ENCODE measurements around the gene PMEPA1.

DNA sequence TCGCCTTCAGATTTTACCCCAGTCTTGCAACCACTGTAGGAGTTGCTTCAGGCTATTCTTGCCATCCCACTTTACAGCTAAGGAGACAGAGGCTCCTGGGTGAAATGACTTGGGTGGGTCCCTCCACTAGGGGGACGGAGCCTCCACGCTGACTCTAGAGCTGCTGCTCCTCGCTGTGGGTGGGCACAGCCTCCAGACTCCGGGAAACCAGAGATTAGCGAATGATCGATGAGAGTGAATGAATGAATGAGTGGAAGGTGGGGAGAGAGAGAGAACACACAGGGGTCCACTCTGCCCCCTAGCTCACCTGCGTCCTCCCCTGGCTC lies 100.0 kb downstream of the PMEPA1 start:
- TF ChIP-seq, protein P1, sequence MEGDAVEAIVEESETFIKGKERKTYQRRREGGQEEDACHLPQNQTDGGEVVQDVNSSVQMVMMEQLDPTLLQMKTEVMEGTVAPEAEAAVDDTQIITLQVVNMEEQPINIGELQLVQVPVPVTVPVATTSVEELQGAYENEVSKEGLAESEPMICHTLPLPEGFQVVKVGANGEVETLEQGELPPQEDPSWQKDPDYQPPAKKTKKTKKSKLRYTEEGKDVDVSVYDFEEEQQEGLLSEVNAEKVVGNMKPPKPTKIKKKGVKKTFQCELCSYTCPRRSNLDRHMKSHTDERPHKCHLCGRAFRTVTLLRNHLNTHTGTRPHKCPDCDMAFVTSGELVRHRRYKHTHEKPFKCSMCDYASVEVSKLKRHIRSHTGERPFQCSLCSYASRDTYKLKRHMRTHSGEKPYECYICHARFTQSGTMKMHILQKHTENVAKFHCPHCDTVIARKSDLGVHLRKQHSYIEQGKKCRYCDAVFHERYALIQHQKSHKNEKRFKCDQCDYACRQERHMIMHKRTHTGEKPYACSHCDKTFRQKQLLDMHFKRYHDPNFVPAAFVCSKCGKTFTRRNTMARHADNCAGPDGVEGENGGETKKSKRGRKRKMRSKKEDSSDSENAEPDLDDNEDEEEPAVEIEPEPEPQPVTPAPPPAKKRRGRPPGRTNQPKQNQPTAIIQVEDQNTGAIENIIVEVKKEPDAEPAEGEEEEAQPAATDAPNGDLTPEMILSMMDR (conservative IDR thresholded peaks at IDR 0.05) = no peak
- TF ChIP-seq EZH2 (IDR thresholded peaks at IDR 0.05; ENCODE audit: low read depth) = no peak
